K562 (cell line): ENCODE data around the gene HOOK1. TPM values are rescaled to one million over a fixed set of nuclear protein-coding genes. Genes with fewer than 3 reads are reported as not detected.

Experiments
- ATAC-seq: fragments of 200-7000 bp; cut with Tn5 transposase; 3 replicates; pipeline ENCODE4 v1.9.1; 2020; ENCODE audit warnings: moderate library complexity
- BruUV-seq: library from RNA; stranded (reverse); fragments of 400-500 nt; replicated peaks from 2 replicates; lab custom pipeline; 2021; lab: Mats Ljungman, UMichigan
- CTCF ChIA-PET: fragments of 300-600 bp; formaldehyde crosslinking; extraction: SDS; loops from one replicate; lab custom pipeline; 2021; ENCODE audit warnings: low intra/inter-chr PET ratio; lab: Yijun Ruan, JAX
- POLR2A ChIA-PET: fragments of 300-600, 350-650 bp; sonication (Branson Sonifier 250); formaldehyde crosslinking; extraction: SDS; loops from one replicate; lab custom pipeline; 2021; ENCODE audit warnings: antibody characterized with exemption, inconsistent platforms; lab: Yijun Ruan, JAX
- DNase-seq, 4 experiments: peaks; one replicate each; pipeline versions ENCODE4 v3.0.0 to v3.0.0-alpha.2; 2011 to 2018; ENCODE audit warnings: low spot score in 3 of 4, mixed read lengths in 3 of 4; ENCODE audit errors: extremely low read depth in 1 of 4
- FAIRE-seq: peaks from 2 replicates; lab custom pipeline; 2011; peaks lifted over from hg19 to GRCh38; lab: Jason Lieb, UNC
- H2AFZ ChIP-seq: 2 replicates; pipeline ENCODE4 v1.6.0; 2011; ENCODE audit warnings: low read depth, low read length, control low read depth, inconsistent platforms
- H3K27ac ChIP-seq: fragments of 200-600 bp; 3 replicates; pipeline ENCODE4 v1.8.0; 2011; ENCODE audit warnings: low read depth, mild to moderate bottlenecking, control low read depth, inconsistent platforms, low read length, moderate library complexity, mixed read lengths; ENCODE audit errors: extremely low read depth
- H3K27me3 ChIP-seq, 2 experiments: fragments of 300-600 bp in 1 of 2; 2 replicates in 1 of 2; 3 replicates in 1 of 2; pipeline versions ENCODE4 v1.6.0 to v1.8.0; 2011; ENCODE audit warnings: inconsistent platforms in 2 of 2, low read length in 2 of 2, mild to moderate bottlenecking in 1 of 2, mixed read lengths in 1 of 2, moderate library complexity in 1 of 2; ENCODE audit not compliant: control insufficient read depth in 2 of 2, insufficient read depth in 2 of 2
- H3K36me3 ChIP-seq: fragments of 300-600 bp; 3 replicates; pipeline ENCODE4 v1.8.0; 2011; ENCODE audit warnings: mild to moderate bottlenecking, low read length, inconsistent platforms; ENCODE audit not compliant: control insufficient read depth, insufficient read depth
- H3K4me1 ChIP-seq, 2 experiments: fragments of 200-600 bp in 1 of 2; replicated peaks in 1 of 2; 2 replicates in 1 of 2; 3 replicates in 1 of 2; pipeline versions ENCODE4 v1.5.1 to v1.8.0; 2011; ENCODE audit warnings: inconsistent platforms in 2 of 2, low read length in 2 of 2, mild to moderate bottlenecking in 1 of 2, mixed read lengths in 1 of 2, moderate library complexity in 1 of 2; ENCODE audit not compliant: control insufficient read depth in 2 of 2, insufficient read depth in 2 of 2
- H3K4me2 ChIP-seq: 2 replicates; pipeline ENCODE4 v1.6.1; 2011; ENCODE audit warnings: low read length, control low read depth, inconsistent platforms, mixed read lengths; ENCODE audit not compliant: insufficient read depth
- H3K4me3 ChIP-seq: fragments of 200-600 bp; sonication (generic), shearing (Covaris generic); 2 replicates; pipeline ENCODE4 v1.5.1; 2016; ENCODE audit warnings: control low read depth, inconsistent platforms
- H3K79me2 ChIP-seq: fragments of 200-600 bp; 3 replicates; pipeline ENCODE4 v1.8.0; 2011; ENCODE audit warnings: low read length, inconsistent platforms; ENCODE audit not compliant: control insufficient read depth, insufficient read depth
- H3K9ac ChIP-seq, 2 experiments: 2 replicates each; pipeline versions ENCODE4 v1.6.0 to v1.6.1; 2011; ENCODE audit warnings: low read depth in 2 of 2, low read length in 2 of 2, control low read depth in 1 of 2, inconsistent platforms in 1 of 2, mild to moderate bottlenecking in 1 of 2, mixed read lengths in 1 of 2; ENCODE audit not compliant: insufficient read depth in 1 of 2
- H3K9me1 ChIP-seq: one replicate; pipeline ENCODE4 v1.6.0; 2011; ENCODE audit warnings: inconsistent platforms, mild to moderate bottlenecking, low read length, moderate library complexity; ENCODE audit not compliant: control insufficient read depth, insufficient read depth
- H3K9me3 ChIP-seq: replicated peaks from 2 replicates; pipeline ENCODE4 v1.5.1; 2011; ENCODE audit warnings: low read depth, low read length, inconsistent platforms; ENCODE audit not compliant: control insufficient read depth, insufficient read depth
- H4K20me1 ChIP-seq: replicated peaks from 2 replicates; pipeline ENCODE4 v1.6.1; 2011; ENCODE audit warnings: low read length, inconsistent platforms, mixed read lengths; ENCODE audit not compliant: control insufficient read depth, insufficient read depth
- ASH1L ChIP-seq: fragments of 450-650 bp; IDR thresholded peaks from 2 replicates; pipeline ENCODE4 v1.6.1; 2018; ENCODE audit warnings: borderline replicate concordance, mild to moderate bottlenecking, low read depth; ENCODE audit not compliant: partially characterized antibody
- GABPB1 ChIP-seq: sonication (generic); formaldehyde crosslinking; IDR thresholded peaks from 2 replicates; pipeline ENCODE4 v1.8.0; 2022; ENCODE audit warnings: mild to moderate bottlenecking, missing genetic modification reagents
- HDAC8 ChIP-seq: fragments of 450-650 bp; IDR thresholded peaks from 2 replicates; pipeline ENCODE4 v1.6.1; 2016; ENCODE audit warnings: mild to moderate bottlenecking, missing genetic modification characterization, moderate library complexity, missing compliant biosample characterization
- HNRNPH1 ChIP-seq: fragments of 200-400 bp; formaldehyde crosslinking; optimal IDR thresholded peaks from 2 replicates; pipeline ENCODE3; 2017; ENCODE audit warnings: low read depth, mild to moderate bottlenecking, low read length, moderate library complexity
- JUND ChIP-seq, 2 experiments: IDR thresholded peaks; 2 replicates in 1 of 2; 3 replicates in 1 of 2; pipeline ENCODE4 v1.6.1; 2011; ENCODE audit warnings: borderline replicate concordance in 2 of 2, low read depth in 2 of 2, low read length in 2 of 2, improper control_type of control experiment in 1 of 2, missing biosample characterization in 1 of 2, missing genetic modification characterization in 1 of 2, missing genetic modification reagents in 1 of 2
- LARP7 ChIP-seq: fragments of 450-650 bp; IDR thresholded peaks from 2 replicates; pipeline ENCODE4 v1.6.1; 2016
- NCOA4 ChIP-seq: fragments of 450-650 bp; IDR thresholded peaks from 2 replicates; pipeline ENCODE4 v1.6.1; 2018; ENCODE audit warnings: mild to moderate bottlenecking; ENCODE audit not compliant: partially characterized antibody
- POLR3G ChIP-seq: IDR thresholded peaks from 2 replicates; pipeline ENCODE4 v1.6.1; 2011; ENCODE audit not compliant: insufficient read length, insufficient replicate concordance; ENCODE audit errors: extremely low read depth
- SMARCE1 ChIP-seq: fragments of 450-650 bp; IDR thresholded peaks from 2 replicates; pipeline ENCODE4 v1.7.1; 2016; ENCODE audit warnings: mild to moderate bottlenecking
- TFAM ChIP-seq: fragments of 250-450 bp; sonication (Bioruptor Pico); conservative IDR thresholded peaks from 2 replicates; pipeline ENCODE4 v1.5.0; 2021; ENCODE audit warnings: mild to moderate bottlenecking, moderate library complexity
- TRIM28 ChIP-seq: fragments of 450-650 bp; IDR thresholded peaks from 2 replicates; pipeline ENCODE4 v1.6.1; 2017
- WGBS: fragments of 100-300 bp; shearing (Covaris generic); methylation state at CpG from one replicate; pipeline ENCODE4 v1.1.6; 2016; ENCODE audit warnings: low coverage, mixed read lengths; ENCODE audit not compliant: insufficient coverage; ENCODE audit errors: missing lambda C conversion rate; 5-methylcytosine and 5-hydroxymethylcytosine counted together
- in situ Hi-C: fragments of 300-500 bp; cut with MboI; formaldehyde crosslinking; loops from 4 replicates; pipeline ENCODE4 v1.15.0; 2018; ENCODE audit warnings: inconsistent platforms, mixed read lengths
- intact Hi-C: fragments of 100-400 bp; cut with micrococcal nuclease; formaldehyde crosslinking; loops from 2 replicates; pipeline ENCODE4 v1.14.2; 2022
- polyA plus RNA-seq, 8 experiments: library from polyadenylated mRNA; depleted of rRNA in 4 of 8; stranded (reverse) in 5 of 8; unstranded in 3 of 8; fragments of >200 nt; fragmentation: Nextera tagmentation in 2 of 8; fragmentation: Illumina TruSeq in 1 of 8; extraction: Ambion mirVana in 2 of 8; extraction: Trizol in 1 of 8; gene quantifications; 2 replicates each; pipeline versions ENCODE4 v1.2.1 to v1.2.3, GENCODE V29; 2011 to 2014; ENCODE audit warnings: inconsistent platforms in 1 of 8, missing spikeins in 1 of 8
- total RNA-seq, 7 experiments: library from RNA; depleted of rRNA in 6 of 7; stranded (reverse); fragments of >200 nt in 6 of 7; fragmentation: Illumina TruSeq in 2 of 7; extraction: Trizol in 2 of 7; gene quantifications; 2 replicates each; pipeline versions ENCODE4 v1.2.1 to v1.2.3, GENCODE V29; 2011 to 2021; ENCODE audit warnings: low replicate concordance in 1 of 7
- TF ChIP-seq, protein P1 (sequence below): fragments of 250-450 bp; sonication (Bioruptor Pico); IDR thresholded peaks from 2 replicates; pipeline ENCODE4 v1.4.0; 2020; ENCODE audit warnings: borderline replicate concordance

The HOOK1 gene
- total and polyA plus RNA-seq, 9 of the 15 experiments (the other 6 are each of a cell fraction or from before 2014, with no cell fraction given) = 0.11 to 0.18 TPM; not detected in 7

DNA sequence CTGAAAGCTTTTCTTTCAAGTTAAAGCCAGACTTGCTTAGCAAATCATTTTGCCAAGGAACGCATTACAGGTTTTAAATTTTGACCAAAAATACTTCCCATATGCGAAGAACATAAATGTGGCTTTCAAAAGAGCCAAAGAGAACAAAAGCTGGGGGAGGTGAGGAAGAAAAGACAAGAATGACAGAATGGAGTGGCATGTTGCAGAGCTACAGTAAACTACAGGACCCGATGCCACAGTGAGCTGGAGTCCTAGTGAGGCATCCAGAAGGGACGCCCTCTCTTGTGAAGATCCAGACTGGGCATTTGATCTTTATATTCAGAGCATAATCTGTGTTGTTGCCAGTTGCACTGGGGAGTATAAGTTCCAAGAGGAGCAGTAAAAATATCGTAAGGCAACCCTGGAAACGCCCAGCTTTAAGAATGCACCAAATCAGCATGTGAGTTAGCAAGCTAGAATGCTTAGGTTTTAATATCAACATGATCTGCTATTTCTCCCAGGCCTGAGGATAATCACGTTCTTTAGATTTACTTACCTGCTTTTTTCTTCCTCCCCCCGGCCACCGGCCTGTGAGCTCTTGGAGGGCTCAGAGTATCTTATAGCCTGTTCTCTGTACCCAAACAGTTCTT is 48.4 kb upstream of the HOOK1 start:
- intact Hi-C loops = no loop called here
- in situ Hi-C loops = loop anchor here (10.0 to 25.0 kb wide), 2 partner anchors 1022 to 1254 kb away; no protein-coding TSS in a partner anchor
- CTCF ChIA-PET = no interaction called here

More for the DNA sequence above, 48.4 kb upstream of the HOOK1 start:
- Histone ChIP-seq H3K9ac (no peak overlapping the region), H3K4me2 (no peak overlapping the region), H3K9me3 (no peaks in the 10 kb centered on the region), H3K4me3 (no peak overlapping the region), H3K27me3 (peaks cover 5 to 11% of the 10 kb centered on the region in 2 experiments; a peak in 2 of 5 replicates), H2AFZ (no peak overlapping the region), H4K20me1 (no peaks in the 10 kb centered on the region), H3K4me1 (peaks cover 0 to 7% of the 10 kb centered on the region in 2 experiments; a peak in 1 of 5 replicates), H3K27ac (no peak overlapping the region), H3K79me2 (no peaks in the 10 kb centered on the region), H3K9me1 (no peaks in the 10 kb centered on the region), H3K36me3 (no peaks in the 10 kb centered on the region)
- WGBS = 10% methylated on average over 9 of the region's 9 CpGs
- FAIRE-seq = no peak
- POLR2A ChIA-PET = interaction anchor here (1.0 kb wide), 1 partner anchor 984 kb away, joined by 3 read pairs; no protein-coding TSS in a partner anchor
- TF ChIP-seq NCOA4 = no peak
- TF ChIP-seq HNRNPH1 = no peak
- TF ChIP-seq TFAM (CRISPR knock-in tag) = no peak
- TF ChIP-seq GABPB1 (CRISPR knock-in tag) = no peak
- no peak for TF ChIP-seq JUND (IDR thresholded peaks at IDR 0.05; ENCODE audit: borderline replicate concordance, low read depth, low read length)
- TF ChIP-seq JUND (tag; IDR thresholded peaks at IDR 0.05; ENCODE audit: borderline replicate concordance, low read depth, low read length) = no peak
- TF ChIP-seq ASH1L = no peak
- no peak for TF ChIP-seq HDAC8 (tag)
- TF ChIP-seq TRIM28 = no peak
- no peak for TF ChIP-seq SMARCE1
- TF ChIP-seq LARP7 = no peak
- no peak for TF ChIP-seq POLR3G
- TF ChIP-seq, protein P1, sequence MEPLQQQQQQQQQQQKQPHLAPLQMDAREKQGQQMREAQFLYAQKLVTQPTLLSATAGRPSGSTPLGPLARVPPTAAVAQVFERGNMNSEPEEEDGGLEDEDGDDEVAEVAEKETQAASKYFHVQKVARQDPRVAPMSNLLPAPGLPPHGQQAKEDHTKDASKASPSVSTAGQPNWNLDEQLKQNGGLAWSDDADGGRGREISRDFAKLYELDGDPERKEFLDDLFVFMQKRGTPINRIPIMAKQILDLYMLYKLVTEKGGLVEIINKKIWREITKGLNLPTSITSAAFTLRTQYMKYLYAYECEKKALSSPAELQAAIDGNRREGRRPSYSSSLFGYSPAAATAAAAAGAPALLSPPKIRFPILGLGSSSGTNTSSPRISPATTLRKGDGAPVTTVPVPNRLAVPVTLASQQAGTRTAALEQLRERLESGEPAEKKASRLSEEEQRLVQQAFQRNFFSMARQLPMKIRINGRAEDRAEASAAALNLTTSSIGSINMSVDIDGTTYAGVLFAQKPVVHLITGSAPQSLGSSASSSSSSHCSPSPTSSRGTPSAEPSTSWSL (CRISPR knock-in tag) = no peak
- no TSS peak for BruUV-seq
- DNase-seq = no peak
- ATAC-seq = no peak
